Astrocyte (in vitro differentiated cells and primary cell): ENCODE results near the gene OSBPL5.

Source experiments
- CTCF ChIP-seq: IDR thresholded peaks from 2 replicates; pipeline ENCODE4 v1.5.1; 2011; ENCODE audit warnings: low read depth, mild to moderate bottlenecking, inconsistent platforms, low read length, moderate library complexity; ENCODE audit not compliant: insufficient read depth
- EZH2 ChIP-seq: IDR thresholded peaks from 2 replicates; pipeline ENCODE4 v1.6.1; 2012; ENCODE audit warnings: mild to moderate bottlenecking, low read length, inconsistent platforms; ENCODE audit not compliant: insufficient read depth

GRCh38 chr11:3040881-3041280 lies 124.2 kb downstream of the OSBPL5 start:
- TF ChIP-seq CTCF (no peak), EZH2 (no peak)
